ENCODE measurements around the gene NUP210.

The NUP210 gene

GRCh38 chr3:13301286-13301987, 118.7 kb downstream of the NUP210 start:
- Histone ChIP-seq H3K4me3 (ENCODE audit: insufficient read length, low read depth) (no peak overlapping the region), H3K27me3 (ENCODE audit: insufficient read depth, insufficient read length) (no peaks in the 10 kb centered on the region), H3K9ac (ENCODE audit: insufficient read length, low read depth) (peak overlapping the region; percentile 39), H3K36me3 (ENCODE audit: insufficient read depth, insufficient read length, low read length) (no peaks in the 10 kb centered on the region), H3K9me3 (ENCODE audit: insufficient read depth, low read length) (no peaks in the 10 kb centered on the region), H3K4me1 (ENCODE audit: insufficient read depth, insufficient read length) (peaks cover 24% of the 10 kb centered on the region)
- TF ChIP-seq YY1 (IDR thresholded peaks at IDR 0.05; ENCODE audit: insufficient read depth, insufficient read length) (no peak), ZNF274 (IDR thresholded peaks at IDR 0.05; ENCODE audit: low read depth, low read length) (no peak)
- DNase-seq (ENCODE audit: low read depth, low spot score), result peak; percentile 97

- no peaks in the 10 kb centered on the region for H3K9me3 ChIP-seq (ENCODE audit: insufficient read depth, low read length)
- H3K4me3 ChIP-seq (ENCODE audit: insufficient read length, low read depth), result no peak overlapping the region
- TF ChIP-seq SUZ12 (IDR thresholded peaks at IDR 0.05; ENCODE audit: extremely low read depth, insufficient read depth, insufficient read length) (no peak), YY1 (IDR thresholded peaks at IDR 0.05; ENCODE audit: insufficient read depth, insufficient read length) (no peak), ZNF274 (IDR thresholded peaks at IDR 0.05; ENCODE audit: low read depth, low read length) (no peak)
- H3K27me3 ChIP-seq (ENCODE audit: insufficient read depth, insufficient read length), result no peaks in the 10 kb centered on the region
- no peak for DNase-seq (ENCODE audit: low read depth, low spot score)
- H3K36me3 ChIP-seq (ENCODE audit: insufficient read depth, insufficient read length, low read length), result no peaks in the 10 kb centered on the region
- no peak overlapping the region for H3K9ac ChIP-seq (ENCODE audit: insufficient read length, low read depth)
- H3K4me1 ChIP-seq (ENCODE audit: insufficient read depth, insufficient read length), result peaks cover 22% of the 10 kb centered on the region
Measured at GRCh38 chr3:13300546-13301285, 119.4 kb downstream of the NUP210 start.

GRCh38 chr3:13299531-13300155, 120.5 kb downstream of the NUP210 start:
- H3K36me3 ChIP-seq (ENCODE audit: insufficient read depth, insufficient read length, low read length), result no peaks in the 10 kb centered on the region
- peak overlapping the region; percentile 17 for H3K9ac ChIP-seq (ENCODE audit: insufficient read length, low read depth)
- no peak overlapping the region for H3K4me3 ChIP-seq (ENCODE audit: insufficient read length, low read depth)
- TF ChIP-seq YY1 (IDR thresholded peaks at IDR 0.05; ENCODE audit: insufficient read depth, insufficient read length) (no peak), ZNF274 (IDR thresholded peaks at IDR 0.05; ENCODE audit: low read depth, low read length) (no peak), SUZ12 (IDR thresholded peaks at IDR 0.05; ENCODE audit: extremely low read depth, insufficient read depth, insufficient read length) (no peak)
- peaks cover 15% of the 10 kb centered on the region for H3K4me1 ChIP-seq (ENCODE audit: insufficient read depth, insufficient read length)
- no peak for DNase-seq (ENCODE audit: low read depth, low spot score)
- no peaks in the 10 kb centered on the region for H3K9me3 ChIP-seq (ENCODE audit: insufficient read depth, low read length)
- H3K27me3 ChIP-seq (ENCODE audit: insufficient read depth, insufficient read length), result peaks cover 2% of the 10 kb centered on the region

GRCh38 chr3:13296662-13297061, 123.5 kb downstream of the NUP210 start:
- no peaks in the 10 kb centered on the region for H3K36me3 ChIP-seq (ENCODE audit: insufficient read depth, insufficient read length, low read length)
- H3K27me3 ChIP-seq (ENCODE audit: insufficient read depth, insufficient read length), result peaks cover 2% of the 10 kb centered on the region
- DNase-seq (ENCODE audit: low read depth, low spot score), result no peak
- no peak overlapping the region for H3K9ac ChIP-seq (ENCODE audit: insufficient read length, low read depth)
- TF ChIP-seq ZNF274 (IDR thresholded peaks at IDR 0.05; ENCODE audit: low read depth, low read length) (no peak), SUZ12 (IDR thresholded peaks at IDR 0.05; ENCODE audit: extremely low read depth, insufficient read depth, insufficient read length) (no peak), YY1 (IDR thresholded peaks at IDR 0.05; ENCODE audit: insufficient read depth, insufficient read length) (no peak)
- peaks cover 7% of the 10 kb centered on the region for H3K4me1 ChIP-seq (ENCODE audit: insufficient read depth, insufficient read length)
- no peaks in the 10 kb centered on the region for H3K9me3 ChIP-seq (ENCODE audit: insufficient read depth, low read length)
- H3K4me3 ChIP-seq (ENCODE audit: insufficient read length, low read depth), result no peak overlapping the region

- TF ChIP-seq ZNF274 (IDR thresholded peaks at IDR 0.05; ENCODE audit: low read depth, low read length), result no peak
- no peak for TF ChIP-seq SUZ12 (IDR thresholded peaks at IDR 0.05; ENCODE audit: extremely low read depth, insufficient read depth, insufficient read length)
- no peak for TF ChIP-seq YY1 (IDR thresholded peaks at IDR 0.05; ENCODE audit: insufficient read depth, insufficient read length)
Measured at GRCh38 chr3:13294442-13295351, 125.4 kb downstream of the NUP210 start.

GRCh38 chr3:13292375-13292774, 127.7 kb downstream of the NUP210 start:
- Histone ChIP-seq H3K36me3 (ENCODE audit: insufficient read depth, insufficient read length, low read length) (no peaks in the 10 kb centered on the region), H3K9ac (ENCODE audit: insufficient read length, low read depth) (no peak overlapping the region), H3K9me3 (ENCODE audit: insufficient read depth, low read length) (peaks cover 5% of the 10 kb centered on the region), H3K4me3 (ENCODE audit: insufficient read length, low read depth) (no peak overlapping the region), H3K27me3 (ENCODE audit: insufficient read depth, insufficient read length) (peaks cover 2% of the 10 kb centered on the region), H3K4me1 (ENCODE audit: insufficient read depth, insufficient read length) (no peaks in the 10 kb centered on the region)
- no peak for DNase-seq (ENCODE audit: low read depth, low spot score)
- TF ChIP-seq SUZ12 (IDR thresholded peaks at IDR 0.05; ENCODE audit: extremely low read depth, insufficient read depth, insufficient read length) (no peak), ZNF274 (IDR thresholded peaks at IDR 0.05; ENCODE audit: low read depth, low read length) (no peak), YY1 (IDR thresholded peaks at IDR 0.05; ENCODE audit: insufficient read depth, insufficient read length) (no peak)

More at GRCh38 chr3:13294442-13295351, 125.4 kb downstream of the NUP210 start:
- Histone ChIP-seq H3K9me3 (ENCODE audit: insufficient read depth, low read length) (no peaks in the 10 kb centered on the region), H3K4me3 (ENCODE audit: insufficient read length, low read depth) (no peak overlapping the region), H3K4me1 (ENCODE audit: insufficient read depth, insufficient read length) (peaks cover 2% of the 10 kb centered on the region), H3K36me3 (ENCODE audit: insufficient read depth, insufficient read length, low read length) (no peaks in the 10 kb centered on the region), H3K27me3 (ENCODE audit: insufficient read depth, insufficient read length) (peaks cover 2% of the 10 kb centered on the region), H3K9ac (ENCODE audit: insufficient read length, low read depth) (no peak overlapping the region)
- no peak for DNase-seq (ENCODE audit: low read depth, low spot score)
